Stomach (tissue), 9 donors: ENCODE results near the gene MYBPC2. TPM values are rescaled to one million over a fixed set of nuclear protein-coding genes. Genes with fewer than 3 reads are reported as not detected.

Source experiments
- DNase-seq, 2 donors: peaks; one replicate each; pipeline versions ENCODE4 v3.0.0 to v3.0.0-alpha.2; 2013 to 2019
- H3K27ac ChIP-seq, 5 donors: fragments of 200-600 bp in 4 of 5; sonication (generic) in 4 of 5; one replicate each; pipeline ENCODE4 v1.5.1; 2013 to 2019; ENCODE audit warnings: mild to moderate bottlenecking in 1 of 5, moderate library complexity in 1 of 5
- H3K27me3 ChIP-seq, 3 donors: fragments of 200-600 bp; sonication (generic); one replicate each; pipeline ENCODE4 v1.5.1; 2017 to 2019; ENCODE audit warnings: mixed run types in 1 of 3
- H3K36me3 ChIP-seq, 4 donors: fragments of 200-600 bp; sonication (generic); 1 replicate in 3 of 4; 2 replicates in 1 of 4; pipeline ENCODE4 v1.5.1; 2016 to 2019
- H3K4me1 ChIP-seq, 4 donors: fragments of 200-600 bp; sonication (generic); one replicate each; pipeline ENCODE4 v1.5.1; 2016 to 2019
- H3K4me3 ChIP-seq, 4 donors: fragments of 200-600 bp; sonication (generic) in 3 of 4; one replicate each; pipeline ENCODE4 v1.5.1; 2016 to 2019; ENCODE audit warnings: mild to moderate bottlenecking in 1 of 4
- H3K9me3 ChIP-seq, 4 donors: fragments of 200-600 bp; sonication (generic); one replicate each; pipeline ENCODE4 v1.5.1; 2016 to 2019
- CTCF ChIP-seq, 7 experiments: fragments of 450-650 bp in 4 of 7; fragments of 200-600 bp in 3 of 7; sonication (generic) in 3 of 7; IDR thresholded peaks; one replicate each; pipeline ENCODE4 v1.5.1; 2016 to 2019; ENCODE audit warnings: antibody characterized with exemption in 7 of 7, control low read depth in 2 of 7, mild to moderate bottlenecking in 1 of 7
- EP300 ChIP-seq: sonication (generic); formaldehyde crosslinking; IDR thresholded peaks from one replicate; pipeline ENCODE4 v1.6.1; 2017; ENCODE audit warnings: antibody characterized with exemption
- POLR2A ChIP-seq, 4 donors: fragments of 450-650 bp; IDR thresholded peaks; one replicate each; pipeline ENCODE4 v1.6.1; 2016; ENCODE audit warnings: antibody characterized with exemption in 4 of 4, control low read depth in 2 of 4, mild to moderate bottlenecking in 1 of 4, moderate library complexity in 1 of 4
- POLR2AphosphoS5 ChIP-seq, 3 donors: sonication (generic); formaldehyde crosslinking; IDR thresholded peaks; one replicate each; pipeline ENCODE4 v1.6.1; 2016; ENCODE audit warnings: antibody characterized with exemption in 3 of 3
- WGBS, 5 donors: extraction: QIAGEN DNeasy Blood & Tissue Kit in 3 of 5; methylation state at CpG; one replicate each; pipeline versions ENCODE4 v1.1.5 to v1.1.7; 2013 to 2018; 5-methylcytosine and 5-hydroxymethylcytosine counted together
- intact Hi-C: fragments of 100-400 bp; cut with DNase I; formaldehyde crosslinking; loops from one replicate; pipeline ENCODE4 v1.15.1; 2023; ENCODE audit warnings: low total_unique reads
- polyA plus RNA-seq, 3 donors: library from polyadenylated mRNA; stranded (reverse); fragments of 200-250 nt; gene quantifications; one replicate each; pipeline ENCODE4 v1.2.3, GENCODE V29; 2013
- total RNA-seq, 5 donors: library from RNA; depleted of rRNA; stranded (reverse); fragments of >200 nt; gene quantifications; one replicate each; pipeline versions ENCODE4 v1.1.0 to v1.2.3, GENCODE V29; 2014 to 2016
- donor health status: healthy with polysubstance abuse.
- donor health status: Bipolar disorder and iron deficiency.
- donor health status: healthy.

Gene MYBPC2
- total and polyA plus RNA-seq, 8 donors: 0.10 to 0.31 TPM; not detected in 6

- DNase-seq: no peak
- WGBS, 5 donors: 13 to 24% (median 18%) methylated on average over 5 to 8 of the region's 8 CpGs
- H3K9me3 ChIP-seq: no peaks in the 10 kb centered on the region
- no peak for TF ChIP-seq POLR2AphosphoS5 (IDR thresholded peaks at IDR 0.05)
- TF ChIP-seq EP300: no peak
- TF ChIP-seq POLR2A (IDR thresholded peaks at IDR 0.05): no peak
- no peak for TF ChIP-seq CTCF (IDR thresholded peaks at IDR 0.05)
- intact Hi-C loops: no loop called here
- H3K27ac ChIP-seq: no peak overlapping the region
- peak overlapping the region in 1 of 4 donors; percentile 6 for H3K4me3 ChIP-seq
- H3K27me3 ChIP-seq: peaks cover 0 to 78% (median 30%) of the 10 kb centered on the region in 3 donors
- H3K36me3 ChIP-seq: no peaks in the 10 kb centered on the region
- peaks cover 0 to 36% (median 26%) of the 10 kb centered on the region in 4 donors for H3K4me1 ChIP-seq
These were observed 13.1 kb upstream of the MYBPC2 start for GRCh38 chr19:50419580-50420035.

GRCh38 chr19:50420127-50420526 is 12.6 kb upstream of the MYBPC2 start:
- intact Hi-C loops: no loop called here
- peaks cover 0 to 78% (median 30%) of the 10 kb centered on the region in 3 donors for H3K27me3 ChIP-seq
- DNase-seq: no peak
- TF ChIP-seq POLR2AphosphoS5 (IDR thresholded peaks at IDR 0.05): no peak
- H3K4me3 ChIP-seq: no peak overlapping the region
- H3K36me3 ChIP-seq: no peaks in the 10 kb centered on the region
- WGBS, 5 donors: 25 to 47% (median 31%) methylated on average over 3 of the region's 3 CpGs
- H3K27ac ChIP-seq: no peak overlapping the region
- peaks cover 0 to 31% (median 26%) of the 10 kb centered on the region in 4 donors for H3K4me1 ChIP-seq
- no peaks in the 10 kb centered on the region for H3K9me3 ChIP-seq

GRCh38 chr19:50420808-50421207 is 11.9 kb upstream of the MYBPC2 start:
- H3K9me3 ChIP-seq: no peaks in the 10 kb centered on the region
- DNase-seq: no peak
- TF ChIP-seq CTCF (IDR thresholded peaks at IDR 0.05): no peak
- no peak for TF ChIP-seq EP300
- no peak for TF ChIP-seq POLR2A (IDR thresholded peaks at IDR 0.05)
- no peak for TF ChIP-seq POLR2AphosphoS5 (IDR thresholded peaks at IDR 0.05)
- peaks cover 0 to 27% (median 24%) of the 10 kb centered on the region in 4 donors for H3K4me1 ChIP-seq
- H3K36me3 ChIP-seq: no peaks in the 10 kb centered on the region
- H3K27ac ChIP-seq: no peak overlapping the region
- H3K4me3 ChIP-seq: no peak overlapping the region
- intact Hi-C loops: no loop called here
- H3K27me3 ChIP-seq: peaks cover 0 to 78% (median 30%) of the 10 kb centered on the region in 3 donors
- 55 to 82% (median 69%) methylated on average over 3 of the region's 3 CpGs for WGBS, 5 donors

GRCh38 chr19:50422397-50423278 is 10.1 kb upstream of the MYBPC2 start:
- no peak overlapping the region for H3K27ac ChIP-seq
- no peak for TF ChIP-seq POLR2A (IDR thresholded peaks at IDR 0.05)
- TF ChIP-seq POLR2AphosphoS5 (IDR thresholded peaks at IDR 0.05): no peak
- no peak for TF ChIP-seq CTCF (IDR thresholded peaks at IDR 0.05)
- TF ChIP-seq EP300: no peak
- WGBS, 5 donors: 82 to 89% (median 83%) methylated on average over 17 to 18 of the region's 18 CpGs
- intact Hi-C loops: no loop called here
- H3K4me3 ChIP-seq: no peak overlapping the region
- peaks cover 0 to 69% (median 22%) of the 10 kb centered on the region in 3 donors for H3K27me3 ChIP-seq
- no peaks in the 10 kb centered on the region for H3K9me3 ChIP-seq
- no peak for DNase-seq
- H3K36me3 ChIP-seq: no peaks in the 10 kb centered on the region
- peaks cover 0 to 16% (median 13%) of the 10 kb centered on the region in 4 donors for H3K4me1 ChIP-seq
